Activated CD4-positive, CD25-positive, alpha-beta regulatory T cell treated with anti-CD3 and anti-CD28 coated beads, Interleukin-2, amount 50 U/mL, for 16 hours (primary cell): ENCODE measurements around the gene TSPAN10.
"Not testable (repeated sequence)": the region's sequence is repeated elsewhere in the genome, so short reads cannot be mapped to it uniquely, and the experiment has no call there.

Source experiments
- DNase-seq: peaks from one replicate; pipeline ENCODE4 v3.0.0-alpha.2; 2020; ENCODE audit warnings: low read depth, low spot score

TSPAN10 gene

GRCh38 chr17:81636505-81637288 is at the start of gene TSPAN10, which contains the start of gene NPLOC4:
TSS of gene TSPAN10 (plus strand) at chr17:81637196. CDS start at chr17:81642413, 5,217 bp downstream.
TSS of gene NPLOC4 (minus strand) at chr17:81637112. CDS start at chr17:81636930, 182 bp downstream.
- peak; percentile 70 for DNase-seq

- no peak for DNase-seq
These were observed 47.4 kb upstream of the TSPAN10 start for GRCh38 chr17:81589612-81590011.

GRCh38 chr17:81590121-81590520 is 46.9 kb upstream of the TSPAN10 start:
- DNase-seq: no peak

- DNase-seq: no peak
These were observed 45.0 kb upstream of the TSPAN10 start for GRCh38 chr17:81591971-81592370.

GRCh38 chr17:81593105-81593871 is 43.7 kb upstream of the TSPAN10 start:
- DNase-seq: no peak

GRCh38 chr17:81599719-81600486 is 37.1 kb upstream of the TSPAN10 start:
- DNase-seq: no peak

- DNase-seq: peak; percentile 13
These were observed 35.4 kb upstream of the TSPAN10 start for GRCh38 chr17:81601525-81602120.

GRCh38 chr17:81603846-81604610 is 33.0 kb upstream of the TSPAN10 start:
- DNase-seq: no peak

- no peak for DNase-seq
These were observed 29.6 kb upstream of the TSPAN10 start for GRCh38 chr17:81607431-81607830.

GRCh38 chr17:81608082-81608481 is 28.9 kb upstream of the TSPAN10 start:
- DNase-seq: no peak

- DNase-seq: no peak
These were observed 28.4 kb upstream of the TSPAN10 start for GRCh38 chr17:81608605-81609004.

- DNase-seq: no peak
These were observed 27.3 kb upstream of the TSPAN10 start for GRCh38 chr17:81609541-81610311.

- no peak for DNase-seq
These were observed 24.6 kb upstream of the TSPAN10 start for GRCh38 chr17:81612172-81612970.

GRCh38 chr17:81615401-81615930 is 21.5 kb upstream of the TSPAN10 start:
- DNase-seq: no peak

- no peak for DNase-seq
These were observed 20.1 kb upstream of the TSPAN10 start for GRCh38 chr17:81616877-81617276.

GRCh38 chr17:81618307-81618706 is 18.7 kb upstream of the TSPAN10 start:
- DNase-seq: not testable (repeated sequence)

- DNase-seq: no peak
These were observed 15.4 kb upstream of the TSPAN10 start for GRCh38 chr17:81621494-81622130.

GRCh38 chr17:81630274-81630673 is 6.7 kb upstream of the TSPAN10 start:
- DNase-seq: no peak
